Spleen (tissue), 7 donors: ENCODE results near the gene KLK3.

Experiments used
- POLR2A ChIP-seq, 3 donors: fragments of 450-650 bp; IDR thresholded peaks; one replicate each; pipeline ENCODE4 v1.5.1; 2017; ENCODE audit warnings: antibody characterized with exemption in 3 of 3, mild to moderate bottlenecking in 1 of 3
- POLR2AphosphoS5 ChIP-seq, 3 donors: sonication (generic); formaldehyde crosslinking; IDR thresholded peaks; one replicate each; pipeline ENCODE4 v1.5.1; 2017; ENCODE audit warnings: antibody characterized with exemption in 3 of 3
- TF ChIP-seq, protein P1 (sequence below), 11 experiments: fragments of 200-600 bp in 7 of 11; fragments of 450-650 bp in 4 of 11; sonication (generic) in 4 of 11; IDR thresholded peaks in 8 of 11; conservative IDR thresholded peaks in 3 of 11; 1 replicate in 7 of 11; 2 replicates in 4 of 11; pipeline versions ENCODE4 v1.4.0 to v1.8.0; 2016 to 2021; ENCODE audit warnings: antibody characterized with exemption in 11 of 11, inconsistent platforms in 4 of 11, mild to moderate bottlenecking in 1 of 11
- donor health status: DM: no; HTN: no; CAD: no; lungs with moderate emphysema.
- donor health status: DM: no; HTN: no; CAD: no.
- donor health status: DM: no; HTN: no; CAD: no.

DNA sequence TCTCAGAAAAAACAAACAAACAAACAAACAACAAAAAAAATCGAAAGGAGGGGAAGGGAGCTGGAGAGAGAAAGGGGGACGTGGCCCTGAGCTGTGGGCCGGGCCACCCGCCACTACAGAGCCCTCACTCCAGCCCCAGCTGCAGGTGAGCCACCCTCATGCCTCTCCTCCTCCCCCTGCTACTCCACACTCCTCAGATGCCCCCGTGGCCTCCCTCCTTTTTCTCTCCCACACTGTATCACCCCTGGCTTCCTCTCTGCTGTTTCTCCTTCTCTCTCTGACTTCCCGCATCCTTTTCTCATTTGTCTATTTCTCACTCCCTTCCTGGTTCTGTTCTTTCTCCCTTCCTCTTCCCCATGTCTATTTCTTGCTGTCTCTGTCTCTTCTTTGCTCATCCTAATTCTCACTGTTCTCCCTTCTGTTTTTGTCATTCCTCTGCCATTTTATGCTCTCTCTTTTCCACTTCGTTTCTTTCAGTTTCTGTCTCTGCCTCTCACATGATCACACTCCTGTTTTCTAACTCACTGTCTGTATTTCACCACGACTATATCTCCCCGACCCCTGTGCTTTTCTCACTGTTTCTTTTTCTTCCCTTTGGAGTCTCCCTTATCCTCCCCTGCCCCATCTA, 21.2 kb downstream of the KLK3 start:
- TF ChIP-seq, protein P1, sequence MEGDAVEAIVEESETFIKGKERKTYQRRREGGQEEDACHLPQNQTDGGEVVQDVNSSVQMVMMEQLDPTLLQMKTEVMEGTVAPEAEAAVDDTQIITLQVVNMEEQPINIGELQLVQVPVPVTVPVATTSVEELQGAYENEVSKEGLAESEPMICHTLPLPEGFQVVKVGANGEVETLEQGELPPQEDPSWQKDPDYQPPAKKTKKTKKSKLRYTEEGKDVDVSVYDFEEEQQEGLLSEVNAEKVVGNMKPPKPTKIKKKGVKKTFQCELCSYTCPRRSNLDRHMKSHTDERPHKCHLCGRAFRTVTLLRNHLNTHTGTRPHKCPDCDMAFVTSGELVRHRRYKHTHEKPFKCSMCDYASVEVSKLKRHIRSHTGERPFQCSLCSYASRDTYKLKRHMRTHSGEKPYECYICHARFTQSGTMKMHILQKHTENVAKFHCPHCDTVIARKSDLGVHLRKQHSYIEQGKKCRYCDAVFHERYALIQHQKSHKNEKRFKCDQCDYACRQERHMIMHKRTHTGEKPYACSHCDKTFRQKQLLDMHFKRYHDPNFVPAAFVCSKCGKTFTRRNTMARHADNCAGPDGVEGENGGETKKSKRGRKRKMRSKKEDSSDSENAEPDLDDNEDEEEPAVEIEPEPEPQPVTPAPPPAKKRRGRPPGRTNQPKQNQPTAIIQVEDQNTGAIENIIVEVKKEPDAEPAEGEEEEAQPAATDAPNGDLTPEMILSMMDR (IDR thresholded peaks at IDR 0.05 in 8 of 11, conservative IDR thresholded peaks at IDR 0.05 in 3 of 11): no peak
- TF ChIP-seq POLR2A (IDR thresholded peaks at IDR 0.05) (no peak), POLR2AphosphoS5 (IDR thresholded peaks at IDR 0.05) (no peak)
